ENCODE results near the gene SCYGR6.

GRCh38 chr2:227766373-227766883 is 41.9 kb upstream of the SCYGR6 start:
- TF ChIP-seq POLR2A (IDR thresholded peaks at IDR 0.05; ENCODE audit: low read depth, low read length): no peak
- TF ChIP-seq TAF1 (IDR thresholded peaks at IDR 0.05; ENCODE audit: borderline replicate concordance, low read depth, low read length): no peak
